Suprapubic skin (tissue), 3 donors: ENCODE results near the gene GUCA1A.

ENCODE experiments used
- POLR2A ChIP-seq, 2 donors: fragments of 450-650 bp; IDR thresholded peaks; one replicate each; pipeline ENCODE4 v1.6.1; 2017; ENCODE audit warnings: antibody characterized with exemption in 2 of 2, mild to moderate bottlenecking in 2 of 2, moderate library complexity in 2 of 2
- TF ChIP-seq, protein P1 (sequence below), 2 donors: fragments of 200-600 bp in 1 of 2; fragments of 450-650 bp in 1 of 2; sonication (generic) in 1 of 2; IDR thresholded peaks; one replicate each; pipeline ENCODE4 v1.5.1; 2016 to 2019; ENCODE audit warnings: antibody characterized with exemption in 2 of 2, mild to moderate bottlenecking in 1 of 2, moderate library complexity in 1 of 2

DNA sequence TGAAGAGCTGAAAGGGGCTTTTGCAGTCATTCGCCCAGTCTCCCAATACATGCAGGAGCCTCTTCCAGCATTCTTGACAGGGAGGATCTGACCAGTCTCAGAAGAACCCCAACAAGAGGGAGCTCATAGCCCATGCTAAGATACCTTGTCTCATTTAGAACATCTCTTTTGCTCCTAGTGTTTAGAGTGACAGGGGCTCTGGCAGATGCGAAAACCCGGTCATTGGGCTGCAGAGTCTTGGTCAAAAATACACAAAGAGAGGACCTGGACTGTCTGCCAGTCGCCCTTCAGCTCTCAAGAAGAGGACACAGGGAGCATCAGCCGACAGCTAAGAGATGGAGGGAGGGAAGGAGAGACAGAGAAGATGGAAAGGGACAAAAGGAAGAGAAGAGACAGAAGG, 20.9 kb downstream of the GUCA1A start:
- TF ChIP-seq, protein P1, sequence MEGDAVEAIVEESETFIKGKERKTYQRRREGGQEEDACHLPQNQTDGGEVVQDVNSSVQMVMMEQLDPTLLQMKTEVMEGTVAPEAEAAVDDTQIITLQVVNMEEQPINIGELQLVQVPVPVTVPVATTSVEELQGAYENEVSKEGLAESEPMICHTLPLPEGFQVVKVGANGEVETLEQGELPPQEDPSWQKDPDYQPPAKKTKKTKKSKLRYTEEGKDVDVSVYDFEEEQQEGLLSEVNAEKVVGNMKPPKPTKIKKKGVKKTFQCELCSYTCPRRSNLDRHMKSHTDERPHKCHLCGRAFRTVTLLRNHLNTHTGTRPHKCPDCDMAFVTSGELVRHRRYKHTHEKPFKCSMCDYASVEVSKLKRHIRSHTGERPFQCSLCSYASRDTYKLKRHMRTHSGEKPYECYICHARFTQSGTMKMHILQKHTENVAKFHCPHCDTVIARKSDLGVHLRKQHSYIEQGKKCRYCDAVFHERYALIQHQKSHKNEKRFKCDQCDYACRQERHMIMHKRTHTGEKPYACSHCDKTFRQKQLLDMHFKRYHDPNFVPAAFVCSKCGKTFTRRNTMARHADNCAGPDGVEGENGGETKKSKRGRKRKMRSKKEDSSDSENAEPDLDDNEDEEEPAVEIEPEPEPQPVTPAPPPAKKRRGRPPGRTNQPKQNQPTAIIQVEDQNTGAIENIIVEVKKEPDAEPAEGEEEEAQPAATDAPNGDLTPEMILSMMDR (IDR thresholded peaks at IDR 0.05) = no peak
- no peak for TF ChIP-seq POLR2A (IDR thresholded peaks at IDR 0.05)
